GM10248 (cell line): ENCODE results near the gene RDH13.
A peak's percentile ranks its signal among the peaks of the same experiment; 100 is the strongest.
"Not testable (repeated sequence)": the region's sequence is repeated elsewhere in the genome, so short reads cannot be mapped to it uniquely, and the experiment has no call there.

Experiments
- CTCF ChIA-PET: fragments of 300-600 bp; sonication (Branson Sonifier 250); formaldehyde crosslinking; extraction: SDS; loops from one replicate; lab custom pipeline; 2021; ENCODE audit warnings: antibody characterized with exemption; lab: Yijun Ruan, JAX
- POLR2A ChIA-PET: fragments of 350-650 bp; sonication (Branson Sonifier 250); formaldehyde crosslinking; extraction: SDS; loops from one replicate; lab custom pipeline; 2020; ENCODE audit warnings: antibody characterized with exemption; lab: Yijun Ruan, JAX
- DNase-seq: peaks from one replicate; pipeline ENCODE4 v3.0.0; 2012; ENCODE audit errors: extremely low spot score
- TF ChIP-seq, protein P1 (sequence below): IDR thresholded peaks from 2 replicates; pipeline ENCODE4 v1.5.1; 2012; ENCODE audit warnings: mild to moderate bottlenecking, low read depth; ENCODE audit errors: extremely low read depth, missing control alignments, control extremely low read depth

Gene RDH13

DNA sequence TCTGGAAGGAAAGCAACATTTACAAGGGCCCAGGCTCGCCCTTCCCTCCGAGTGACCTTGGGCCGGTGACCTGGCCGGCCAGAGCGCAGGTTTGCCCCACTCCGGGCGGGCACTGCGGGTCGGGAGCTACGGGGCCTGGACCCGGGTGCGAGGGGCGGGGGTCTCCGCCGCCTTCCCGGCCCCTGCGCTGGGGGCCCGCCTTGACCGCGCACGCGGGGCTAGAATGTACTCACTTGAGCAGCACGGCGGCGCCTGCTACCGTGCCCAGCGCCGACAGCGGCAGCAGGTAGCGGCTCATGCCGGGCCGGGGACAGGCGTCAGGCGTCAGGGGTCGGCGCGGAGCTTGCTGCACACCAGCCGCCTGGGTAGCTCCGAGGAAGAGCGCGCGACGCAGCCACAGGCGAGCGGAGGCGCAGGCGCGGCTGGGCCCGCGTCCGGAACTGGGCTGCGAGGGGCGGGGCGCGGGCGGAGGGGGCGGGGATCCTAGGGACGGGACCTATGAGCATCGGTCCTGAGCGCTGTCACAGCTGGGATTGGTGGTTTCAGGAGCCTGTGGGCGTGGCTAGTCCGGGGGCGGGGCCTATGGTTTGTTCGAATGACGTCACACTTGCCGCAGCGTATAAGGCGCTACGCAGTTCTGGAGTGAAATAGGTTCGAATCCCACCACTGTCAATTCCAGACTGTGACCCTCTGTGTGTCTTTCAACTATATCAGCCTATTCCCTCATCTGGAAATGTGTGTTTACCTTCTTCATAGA is at the start of gene RDH13:
TSS of gene RDH13 (minus strand) at position 414 of the 757 bp plus-strand sequence. CDS start at position 298, 116 bp downstream.
- CTCF ChIA-PET: interaction anchor here (1.0 to 1.5 kb wide), 3 partner anchors 18 to 441 kb away, joined by 3 to 5 read pairs (median 3); no protein-coding TSS in a partner anchor
- POLR2A ChIA-PET: interaction anchor here (0.6 to 1.2 kb wide), 2 partner anchors 375 to 653 kb away, joined by 3 read pairs; no protein-coding TSS in a partner anchor
- peak; percentile 99 for DNase-seq
- TF ChIP-seq, protein P1, sequence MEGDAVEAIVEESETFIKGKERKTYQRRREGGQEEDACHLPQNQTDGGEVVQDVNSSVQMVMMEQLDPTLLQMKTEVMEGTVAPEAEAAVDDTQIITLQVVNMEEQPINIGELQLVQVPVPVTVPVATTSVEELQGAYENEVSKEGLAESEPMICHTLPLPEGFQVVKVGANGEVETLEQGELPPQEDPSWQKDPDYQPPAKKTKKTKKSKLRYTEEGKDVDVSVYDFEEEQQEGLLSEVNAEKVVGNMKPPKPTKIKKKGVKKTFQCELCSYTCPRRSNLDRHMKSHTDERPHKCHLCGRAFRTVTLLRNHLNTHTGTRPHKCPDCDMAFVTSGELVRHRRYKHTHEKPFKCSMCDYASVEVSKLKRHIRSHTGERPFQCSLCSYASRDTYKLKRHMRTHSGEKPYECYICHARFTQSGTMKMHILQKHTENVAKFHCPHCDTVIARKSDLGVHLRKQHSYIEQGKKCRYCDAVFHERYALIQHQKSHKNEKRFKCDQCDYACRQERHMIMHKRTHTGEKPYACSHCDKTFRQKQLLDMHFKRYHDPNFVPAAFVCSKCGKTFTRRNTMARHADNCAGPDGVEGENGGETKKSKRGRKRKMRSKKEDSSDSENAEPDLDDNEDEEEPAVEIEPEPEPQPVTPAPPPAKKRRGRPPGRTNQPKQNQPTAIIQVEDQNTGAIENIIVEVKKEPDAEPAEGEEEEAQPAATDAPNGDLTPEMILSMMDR: no peak

- DNase-seq: no peak
- ChIA-PET POLR2A (no interaction called here), CTCF (interaction anchor here (1.5 kb wide), 2 partner anchors 21 to 23 kb away, joined by 4 to 10 read pairs; no protein-coding TSS in a partner anchor)
- TF ChIP-seq, protein P1: no peak
Measured at GRCh38 chr19:55112246-55112776, 49.4 kb upstream of the RDH13 start.

- POLR2A ChIA-PET: interaction anchor here (0.6 kb wide), 1 partner anchor 93 kb away, joined by 6 read pairs; no protein-coding TSS in a partner anchor
- DNase-seq: no peak
Measured at GRCh38 chr19:55111238-55111831, 48.4 kb upstream of the RDH13 start.

DNA sequence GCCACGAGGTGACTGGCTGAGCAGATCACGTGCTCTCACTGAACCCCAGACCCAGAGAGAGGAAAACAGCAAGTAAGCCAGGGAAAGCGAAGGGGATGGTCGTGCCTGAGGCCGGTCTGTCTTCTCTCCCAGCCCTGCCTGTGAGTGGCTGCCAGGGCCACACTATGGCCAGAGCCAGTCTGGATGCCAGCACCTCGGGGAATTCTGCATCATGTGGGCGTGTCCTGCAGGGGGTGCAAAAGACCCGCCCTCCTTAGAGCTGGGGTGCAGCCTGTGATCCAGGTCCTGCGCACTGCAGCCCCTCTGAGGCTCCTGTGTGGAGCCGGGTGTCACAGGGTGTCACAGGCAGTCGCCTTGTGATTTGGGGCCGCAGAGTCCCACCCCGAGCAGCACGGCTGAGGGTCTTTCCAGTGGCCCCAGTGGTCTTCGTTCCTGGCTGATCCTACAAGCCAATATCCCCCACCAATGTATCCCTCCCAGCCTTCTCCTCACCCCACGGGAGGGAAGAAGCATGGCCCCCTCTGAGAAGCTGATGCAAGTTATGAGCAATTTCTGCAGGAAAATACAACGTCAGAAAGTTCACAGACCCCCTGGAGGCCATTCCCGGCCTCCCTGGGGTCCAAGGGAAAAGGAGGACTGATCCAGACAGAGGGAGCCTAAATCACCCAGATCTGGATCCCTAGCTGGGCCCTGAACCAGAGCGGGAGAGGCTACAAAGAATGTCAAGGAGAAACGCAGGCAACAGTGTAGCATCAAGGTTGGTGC is 46.8 kb upstream of the RDH13 start:
- no peak for DNase-seq
- CTCF ChIA-PET: no interaction called here
- TF ChIP-seq, protein P1: no peak
- POLR2A ChIA-PET: no interaction called here

More at GRCh38 chr19:55111238-55111831, 48.4 kb upstream of the RDH13 start:
- CTCF ChIA-PET: interaction anchor here (1.5 kb wide), 1 partner anchor 22 kb away, joined by 10 read pairs; no protein-coding TSS in a partner anchor
- TF ChIP-seq, protein P1: no peak

GRCh38 chr19:55107252-55107651 is 44.3 kb upstream of the RDH13 start:
- DNase-seq, POLR2A ChIA-PET: not testable (repeated sequence)
- CTCF ChIA-PET: interaction anchor here (1.2 to 3.6 kb wide), 3 partner anchors 9 to 152 kb away, joined by 3 to 25 read pairs (median 4); no protein-coding TSS in a partner anchor

DNA sequence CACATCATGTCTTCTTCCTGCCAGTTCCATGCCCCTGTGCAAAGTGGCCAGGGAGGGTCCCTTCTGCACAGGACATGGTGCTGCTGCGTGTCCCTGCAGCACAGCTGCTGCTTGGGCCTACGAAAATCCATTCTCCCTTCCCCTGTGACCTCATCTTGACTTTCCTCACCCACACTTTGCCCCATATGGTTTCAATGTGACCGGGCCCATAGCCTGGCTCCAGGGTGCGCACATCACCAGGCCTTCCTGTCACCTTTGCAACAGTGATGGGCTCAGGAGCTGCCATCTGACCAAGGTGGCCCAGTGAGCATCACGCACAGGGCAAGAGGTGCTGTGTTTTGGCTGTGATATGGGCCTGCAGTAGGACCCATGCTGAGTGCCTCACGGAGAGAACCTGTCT is 43.6 kb upstream of the RDH13 start:
- CTCF ChIA-PET: interaction anchor here (0.9 to 3.6 kb wide), 5 partner anchors 9 to 153 kb away, joined by 3 to 25 read pairs (median 3); no protein-coding TSS in a partner anchor
- TF ChIP-seq, protein P1: no peak
- no peak for DNase-seq
- POLR2A ChIA-PET: no interaction called here
